Germinal center (tissue), 1 donor: ENCODE results near the gene MAML3.

ENCODE experiments used
- DNase-seq: peaks from one replicate; pipeline ENCODE4 v3.0.0; 2012; ENCODE audit warnings: mixed read lengths, low spot score

MAML3 gene

DNA sequence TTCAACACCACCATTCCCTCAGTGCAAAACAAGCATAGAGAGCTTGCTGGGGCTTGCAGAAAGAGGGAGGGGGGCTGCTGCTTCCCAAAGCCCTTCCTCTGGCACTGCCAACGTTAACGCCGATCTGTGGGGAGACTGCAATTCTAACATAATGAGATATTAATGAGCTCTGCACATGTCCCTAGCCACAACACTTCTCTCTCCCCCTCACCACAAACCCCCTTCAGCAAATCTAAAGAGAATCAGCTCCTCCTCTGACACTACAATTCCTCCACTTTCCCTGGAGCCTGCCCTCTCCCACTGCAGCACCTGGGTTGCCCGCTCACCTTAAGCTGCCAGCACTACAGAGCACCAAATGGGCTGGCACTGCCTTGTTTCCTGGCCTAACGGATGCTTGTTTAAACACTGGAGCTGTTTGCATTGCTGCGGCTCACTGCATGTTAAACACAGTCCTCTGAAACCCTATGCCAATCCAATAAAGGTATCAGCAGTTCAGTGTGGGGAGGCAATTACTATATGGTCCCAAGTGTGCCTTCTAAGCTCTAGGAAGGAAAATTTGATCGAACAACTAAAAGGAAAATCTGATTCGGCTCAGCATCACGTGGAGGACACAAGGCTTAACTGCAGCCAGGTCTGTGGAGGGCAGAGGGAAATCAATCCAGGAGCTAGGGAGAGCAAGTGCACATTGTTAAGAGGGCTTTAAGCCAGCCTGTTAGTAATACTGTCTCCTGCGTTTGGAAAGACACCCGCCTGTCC lies 232.4 kb downstream of the MAML3 start:
- no peak for DNase-seq

GRCh38 chr4:139920486-139921002 lies 233.4 kb downstream of the MAML3 start:
- DNase-seq: no peak

- no peak for DNase-seq
Measured at GRCh38 chr4:139919521-139919920, 234.5 kb downstream of the MAML3 start.

DNA sequence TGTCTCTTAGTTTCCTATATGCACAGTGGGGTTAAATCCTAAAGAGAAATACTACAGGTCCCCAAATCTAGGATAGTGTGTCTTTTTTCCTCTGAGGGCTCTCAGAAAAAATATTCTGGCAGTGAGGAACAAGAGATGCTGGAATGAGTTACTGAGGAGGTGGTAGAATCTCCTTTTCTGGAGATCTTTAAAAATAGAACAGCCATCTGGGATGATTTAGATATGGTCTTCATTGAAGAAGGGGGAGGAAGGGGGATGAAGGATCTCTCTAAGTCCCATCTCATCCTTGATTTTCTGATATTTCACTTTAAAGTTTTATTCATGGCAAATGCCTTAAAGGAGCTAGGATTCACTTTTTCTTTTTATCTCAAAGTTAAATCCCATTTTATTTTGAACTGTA lies 235.0 kb downstream of the MAML3 start:
- DNase-seq: no peak

GRCh38 chr4:139918591-139918990 lies 235.4 kb downstream of the MAML3 start:
- DNase-seq: no peak

DNA sequence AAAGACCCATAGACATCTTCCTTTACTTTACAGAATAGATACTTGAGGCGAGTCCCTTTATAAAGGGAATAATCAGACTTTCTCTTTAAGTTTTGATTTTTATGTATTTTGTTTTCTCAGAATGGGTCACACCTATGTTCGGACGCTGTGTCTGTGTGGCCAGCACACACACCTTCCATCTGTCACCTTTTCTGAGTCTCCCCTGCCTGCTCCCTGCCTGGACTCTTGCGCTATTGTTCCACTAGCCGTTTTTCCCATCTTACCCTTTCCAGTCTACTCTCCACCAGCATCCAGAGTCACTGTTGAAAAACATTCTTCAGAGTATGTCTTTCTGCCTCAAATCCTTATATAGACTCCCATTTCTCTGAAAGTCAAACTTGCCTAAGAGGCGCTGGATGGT lies 236.1 kb downstream of the MAML3 start:
- no peak for DNase-seq

- DNase-seq: no peak
Measured at GRCh38 chr4:139916041-139916440, 237.9 kb downstream of the MAML3 start.

DNA sequence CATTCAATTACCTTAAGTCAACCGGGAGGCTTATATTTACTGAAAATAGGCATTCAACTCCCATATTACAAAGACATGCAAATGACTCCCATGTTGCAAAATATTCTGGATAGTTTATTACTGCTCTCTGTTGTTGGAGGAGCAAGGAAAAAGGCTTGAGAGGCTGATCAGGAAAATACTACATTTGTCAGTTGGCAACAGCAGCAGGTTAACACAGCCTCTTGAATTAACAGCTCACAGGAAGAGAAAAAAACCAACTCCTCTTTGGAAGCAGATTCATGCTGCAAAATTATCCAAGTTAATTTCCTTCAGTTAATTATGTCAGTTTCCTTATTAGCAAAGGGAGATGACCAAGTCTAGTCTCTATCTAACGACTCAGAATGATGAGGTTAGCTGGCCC lies 238.9 kb downstream of the MAML3 start:
- no peak for DNase-seq

GRCh38 chr4:139913995-139914598 lies 239.9 kb downstream of the MAML3 start:
- DNase-seq: no peak

- DNase-seq: no peak
Measured at GRCh38 chr4:139913398-139913990, 240.5 kb downstream of the MAML3 start.

DNA sequence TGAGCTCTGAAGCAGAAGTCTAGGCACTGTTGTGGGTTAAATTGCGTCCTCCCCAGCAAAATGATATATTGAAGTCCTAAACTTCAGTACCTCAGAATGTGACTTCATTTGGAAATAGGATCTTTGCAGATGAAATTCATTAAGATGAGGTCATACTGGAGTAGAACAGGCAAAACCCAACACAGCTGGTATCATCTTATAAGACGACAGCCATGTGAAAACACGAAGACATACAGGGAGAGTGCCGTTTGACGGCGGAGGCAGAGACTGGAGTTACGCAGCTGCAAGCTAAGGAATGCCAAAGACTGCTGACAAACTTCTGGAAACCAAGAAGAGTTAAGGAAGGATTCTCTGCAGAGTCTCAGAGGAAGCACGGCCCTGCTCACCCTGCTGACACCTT lies 241.5 kb downstream of the MAML3 start:
- no peak for DNase-seq

DNA sequence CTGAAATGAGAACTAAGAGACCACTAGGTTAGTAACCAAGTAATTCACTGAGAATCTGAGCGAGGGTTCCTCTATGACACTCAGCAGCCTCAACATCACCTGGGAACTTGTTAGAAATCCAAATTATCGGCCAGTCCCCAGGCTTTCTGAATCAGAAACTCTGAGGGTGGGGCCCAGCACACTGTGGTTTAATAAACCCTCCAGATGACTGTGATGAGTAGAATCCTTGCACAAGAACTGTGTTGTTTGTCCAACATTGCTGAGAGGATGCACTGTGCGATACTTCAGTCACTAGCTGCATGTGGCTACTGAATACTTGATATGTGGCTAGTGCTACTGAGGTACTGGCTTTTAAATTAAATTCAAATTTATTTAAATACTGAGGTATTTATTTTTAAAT lies 243.9 kb downstream of the MAML3 start:
- no peak for DNase-seq

DNA sequence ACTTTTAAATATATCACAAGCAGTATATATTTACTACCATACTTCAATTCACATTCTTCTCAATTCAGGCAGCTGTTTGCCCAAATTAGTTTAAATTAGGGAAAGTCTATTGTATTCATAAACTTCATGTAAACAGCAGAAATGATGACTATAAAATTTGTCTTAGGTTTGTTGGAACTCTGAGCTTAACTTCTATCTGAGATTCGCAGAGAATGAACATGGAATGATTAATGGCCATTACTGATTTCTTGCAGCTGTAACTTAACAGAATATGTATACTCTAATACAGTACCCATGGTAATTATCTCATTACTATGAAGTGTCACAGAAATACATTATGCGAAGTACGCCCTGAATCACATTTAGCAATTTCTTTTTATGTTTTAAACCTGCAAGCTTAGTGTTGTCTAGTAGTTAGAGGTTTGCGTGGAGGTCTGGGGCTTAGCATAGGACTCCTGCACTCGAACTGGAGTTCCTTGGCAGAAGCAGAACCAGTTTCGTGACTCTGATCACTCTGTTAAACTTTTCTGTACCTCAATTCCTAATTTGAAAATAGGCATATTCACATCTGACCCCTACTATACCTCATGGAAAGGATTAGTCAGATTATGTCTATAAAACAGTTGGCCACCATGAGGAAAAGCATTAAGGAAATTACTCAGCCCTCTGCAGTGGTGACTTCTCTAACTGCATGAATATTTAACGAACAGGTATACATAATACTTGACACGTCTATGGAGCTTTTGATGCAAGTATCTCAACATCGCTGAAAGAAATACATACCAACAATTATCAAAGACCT lies 245.1 kb downstream of the MAML3 start:
- no peak for DNase-seq

- DNase-seq: no peak
Measured at GRCh38 chr4:139907001-139907809, 246.8 kb downstream of the MAML3 start.

DNA sequence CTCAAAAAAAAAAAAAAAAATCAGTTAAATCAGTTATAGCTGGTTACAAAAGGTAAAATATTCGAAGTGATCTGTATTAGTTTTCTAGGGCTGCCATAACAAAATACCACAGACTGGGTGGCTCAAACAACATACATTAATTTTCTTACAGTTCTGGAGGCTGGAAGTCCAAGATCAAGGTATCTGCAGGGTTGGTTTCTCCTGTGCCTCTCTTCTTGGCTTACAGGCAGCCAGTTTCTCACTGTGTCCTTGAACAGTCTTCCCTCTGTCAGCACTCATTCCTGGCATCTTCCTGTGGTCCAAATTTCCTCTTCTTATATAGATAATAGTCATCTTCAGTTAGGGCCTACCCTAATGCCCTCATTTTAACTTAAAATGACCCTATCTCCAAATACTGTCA lies 248.5 kb downstream of the MAML3 start:
- DNase-seq: no peak

- DNase-seq: no peak
Measured at GRCh38 chr4:139904406-139904805, 249.6 kb downstream of the MAML3 start.

DNA sequence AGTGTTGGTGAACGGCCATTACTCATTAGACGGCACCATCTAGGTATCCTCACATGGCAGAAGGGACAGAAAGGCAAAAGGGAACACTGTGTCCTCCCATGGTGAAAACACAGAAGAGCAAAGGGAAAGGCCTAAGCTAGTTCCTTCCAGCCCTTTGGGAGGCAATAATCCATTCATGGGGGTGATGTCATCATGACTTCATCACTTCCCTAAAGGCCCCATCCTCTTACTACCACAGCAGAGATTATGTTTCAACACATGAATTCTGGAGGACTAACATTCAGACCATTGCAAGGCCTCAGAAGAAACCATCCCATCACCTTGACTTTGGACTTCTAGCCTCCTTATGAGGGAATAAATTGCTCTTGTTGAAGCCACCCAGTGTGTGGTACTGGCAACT lies 250.1 kb downstream of the MAML3 start:
- DNase-seq: no peak

GRCh38 chr4:139902321-139903320 lies 251.4 kb downstream of the MAML3 start:
- DNase-seq: no peak

- no peak for DNase-seq
Measured at GRCh38 chr4:139901531-139902320, 252.3 kb downstream of the MAML3 start.
